IgD-negative memory B cell (primary cell): ENCODE measurements around the gene FXYD5. TPM values are rescaled to one million over a fixed set of nuclear protein-coding genes. Genes with fewer than 3 reads are reported as not detected.

Experiments
- H3K27ac Mint-ChIP-seq, 3 donors: one replicate each; pipeline ENCODE4 v1.8.0; 2020 to 2022; ENCODE audit warnings: mild to moderate bottlenecking in 3 of 3, mixed read lengths in 3 of 3, moderate library complexity in 1 of 3
- H3K27me3 Mint-ChIP-seq: one replicate; pipeline ENCODE4 v1.8.0; 2021; ENCODE audit warnings: mixed read lengths
- H3K36me3 Mint-ChIP-seq: one replicate; pipeline ENCODE4 v1.8.0; 2020; ENCODE audit warnings: mild to moderate bottlenecking, mixed read lengths
- H3K4me1 Mint-ChIP-seq, 3 donors: one replicate each; pipeline ENCODE4 v1.8.0; 2020 to 2022; ENCODE audit warnings: mixed read lengths in 3 of 3, mild to moderate bottlenecking in 1 of 3
- H3K4me3 Mint-ChIP-seq, 4 donors: one replicate each; pipeline ENCODE4 v1.8.0; 2020 to 2022; ENCODE audit warnings: mild to moderate bottlenecking in 4 of 4, mixed read lengths in 4 of 4, moderate library complexity in 3 of 4
- H3K9me3 Mint-ChIP-seq, 3 donors: one replicate each; pipeline ENCODE4 v1.8.0; 2020 to 2021; ENCODE audit warnings: mixed read lengths in 3 of 3, mild to moderate bottlenecking in 1 of 3
- polyA plus RNA-seq: library from polyadenylated mRNA; unstranded; fragments of 300-500 nt; fragmentation: Illumina TruSeq; gene quantifications from one replicate; pipeline ENCODE4 v1.2.3, GENCODE V29; 2021

FXYD5 gene
- polyA plus RNA-seq, 1 donor from 2014 or later, result 417 TPM

DNA sequence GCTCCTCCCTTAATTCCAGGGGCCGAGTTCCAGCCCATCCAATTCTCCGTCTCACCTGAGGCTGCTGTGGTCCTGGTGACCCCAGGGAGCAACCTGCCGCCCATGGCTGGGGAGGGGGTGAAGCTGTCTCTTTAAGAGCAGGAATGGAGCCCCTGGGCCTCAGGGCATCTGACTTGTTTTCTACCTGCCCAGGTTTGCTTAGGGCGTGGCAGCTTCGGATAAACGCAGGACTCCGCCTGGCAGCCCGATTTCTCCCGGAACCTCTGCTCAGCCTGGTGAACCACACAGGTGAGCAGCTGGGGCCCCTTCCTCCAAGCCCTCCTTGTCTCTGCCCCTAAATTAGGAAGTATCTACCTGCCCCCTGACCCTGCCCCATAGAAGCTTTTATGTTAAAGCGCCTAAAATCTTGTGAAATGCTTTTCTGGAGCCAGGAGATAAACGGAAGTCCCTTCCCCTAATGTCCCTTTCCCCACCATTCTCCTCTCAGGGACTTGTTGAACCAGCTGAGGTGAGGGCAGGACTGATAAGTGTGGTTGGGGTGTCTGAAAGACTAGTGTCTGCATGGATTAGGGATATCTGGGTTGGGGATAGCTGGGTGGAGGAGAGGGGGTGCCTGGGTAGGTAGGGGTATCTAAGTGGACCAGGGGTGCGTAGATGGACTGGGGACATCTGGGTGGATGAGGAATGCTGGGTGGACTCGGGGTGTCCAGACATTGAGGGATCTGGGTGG, 38.3 kb upstream of the FXYD5 start:
- Mint-ChIP-seq H3K27ac (no peak overlapping the region), H3K9me3 (no peaks in the 10 kb centered on the region), H3K4me3 (no peak overlapping the region), H3K27me3 (peaks cover 8% of the 10 kb centered on the region), H3K36me3 (no peaks in the 10 kb centered on the region), H3K4me1 (peaks cover 0 to 6% (median 3%) of the 10 kb centered on the region in 3 donors)

DNA sequence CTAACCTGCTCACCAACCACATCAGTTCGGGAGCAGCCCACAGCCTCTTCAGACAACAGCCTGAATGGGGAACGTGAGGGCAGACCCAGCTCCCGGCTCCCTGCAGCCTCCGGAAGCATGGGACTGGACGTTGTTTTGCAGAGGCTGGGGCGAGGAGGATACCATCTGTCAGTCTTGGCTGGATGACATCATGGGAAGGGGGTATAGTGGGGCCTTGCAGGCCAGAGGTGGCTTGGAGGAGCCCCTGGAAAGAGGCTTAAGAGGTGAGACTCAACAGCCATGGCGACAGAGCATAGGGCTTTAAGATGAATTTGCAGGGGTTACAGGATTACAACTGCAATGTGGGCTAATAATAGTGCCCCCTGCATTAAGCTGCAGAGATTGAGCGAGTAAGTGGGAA, 37.4 kb upstream of the FXYD5 start:
- peaks cover 8% of the 10 kb centered on the region for H3K27me3 Mint-ChIP-seq
- H3K36me3 Mint-ChIP-seq, result no peaks in the 10 kb centered on the region
- H3K9me3 Mint-ChIP-seq, result no peaks in the 10 kb centered on the region
- H3K4me3 Mint-ChIP-seq, result no peak overlapping the region
- no peak overlapping the region for H3K27ac Mint-ChIP-seq
- peaks cover 0 to 6% (median 3%) of the 10 kb centered on the region in 3 donors for H3K4me1 Mint-ChIP-seq

DNA sequence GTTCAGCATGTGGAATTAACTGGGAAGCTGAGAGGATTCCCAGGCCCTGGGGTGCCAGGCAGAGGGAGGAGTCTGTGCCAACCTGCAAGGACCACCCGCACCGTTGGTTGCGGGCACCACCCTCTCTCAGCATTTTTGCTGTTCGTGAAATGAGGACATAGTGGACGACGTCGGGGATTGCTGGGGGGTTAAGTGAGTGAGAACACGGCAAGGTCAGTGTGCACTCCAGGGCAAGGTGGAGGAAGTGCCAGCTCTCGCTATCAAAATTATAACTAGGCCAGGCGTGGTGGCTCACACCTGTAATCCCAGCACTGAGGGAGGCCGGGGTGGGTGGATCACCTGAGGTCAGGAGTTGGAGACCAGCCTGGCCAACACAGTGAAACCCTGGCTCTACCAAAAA, 36.7 kb upstream of the FXYD5 start:
- H3K27me3 Mint-ChIP-seq, result peaks cover 8% of the 10 kb centered on the region
- no peaks in the 10 kb centered on the region for H3K36me3 Mint-ChIP-seq
- H3K27ac Mint-ChIP-seq, result no peak overlapping the region

DNA sequence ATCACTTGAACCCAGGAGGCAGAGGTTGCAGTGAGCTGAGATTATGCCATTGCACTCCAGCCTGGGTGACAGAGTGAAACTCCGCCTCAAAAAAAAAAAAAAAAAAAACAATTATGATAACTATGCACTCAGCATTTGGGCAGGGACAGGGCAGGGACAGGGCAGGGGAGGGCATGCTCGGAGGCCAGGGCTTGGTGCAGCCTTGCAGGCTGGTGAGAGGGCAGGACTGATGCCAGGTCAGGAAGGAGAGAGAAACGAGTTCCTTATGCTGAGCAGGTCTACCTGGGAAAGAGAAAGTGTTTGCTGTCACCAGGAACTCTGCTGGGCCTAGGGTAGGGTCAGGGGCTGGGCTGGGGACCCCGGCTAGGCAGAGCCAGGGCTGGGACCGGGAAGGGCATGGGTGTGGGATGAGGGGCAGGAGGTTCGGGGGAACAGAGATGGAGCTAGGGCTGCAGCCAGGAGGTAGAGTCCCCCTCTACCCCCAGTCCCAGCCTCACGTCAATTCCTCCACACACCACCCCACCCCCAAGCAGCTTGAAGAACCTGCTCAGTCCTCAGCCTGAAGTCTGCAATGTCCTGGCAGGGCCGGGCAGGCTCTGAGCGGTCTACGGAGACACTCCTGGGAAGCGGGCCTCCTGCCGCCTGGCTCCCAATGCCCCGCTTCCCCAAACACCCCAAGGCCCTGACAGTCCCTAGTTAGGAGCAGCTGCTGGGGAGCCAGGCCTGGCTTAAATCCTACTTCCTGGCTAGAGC, 36.1 kb upstream of the FXYD5 start:
- H3K27ac Mint-ChIP-seq, result no peak overlapping the region
- H3K36me3 Mint-ChIP-seq, result no peaks in the 10 kb centered on the region
- H3K27me3 Mint-ChIP-seq, result peaks cover 5% of the 10 kb centered on the region
- no peaks in the 10 kb centered on the region for H3K9me3 Mint-ChIP-seq
- peaks cover 0 to 6% (median 3%) of the 10 kb centered on the region in 3 donors for H3K4me1 Mint-ChIP-seq
- no peak overlapping the region for H3K4me3 Mint-ChIP-seq

More for the DNA sequence above, 36.7 kb upstream of the FXYD5 start:
- no peak overlapping the region for H3K4me3 Mint-ChIP-seq
- H3K4me1 Mint-ChIP-seq, result peaks cover 0 to 6% (median 3%) of the 10 kb centered on the region in 3 donors
- no peaks in the 10 kb centered on the region for H3K9me3 Mint-ChIP-seq

DNA sequence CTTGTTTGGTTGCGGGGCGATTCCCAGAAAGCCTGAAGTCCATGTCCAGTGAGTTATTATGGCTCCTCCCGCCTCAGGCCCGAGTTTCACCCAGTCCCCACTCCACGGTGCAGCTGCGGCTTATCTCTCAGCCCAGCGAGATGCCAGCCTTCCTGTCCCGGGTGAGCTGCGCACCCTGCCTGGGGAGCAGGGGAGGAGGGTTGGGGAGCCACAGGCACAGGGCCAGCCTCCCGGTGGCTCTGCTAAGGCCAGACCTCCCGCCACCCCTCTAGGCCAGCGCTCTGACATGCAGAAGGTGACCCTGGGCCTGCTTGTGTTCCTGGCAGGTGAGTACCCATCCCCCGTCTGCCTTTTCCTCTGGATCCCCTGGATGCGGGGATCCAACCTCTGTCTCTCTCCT, 35.4 kb upstream of the FXYD5 start:
- H3K36me3 Mint-ChIP-seq, result no peaks in the 10 kb centered on the region
- peaks cover 4% of the 10 kb centered on the region for H3K27me3 Mint-ChIP-seq

DNA sequence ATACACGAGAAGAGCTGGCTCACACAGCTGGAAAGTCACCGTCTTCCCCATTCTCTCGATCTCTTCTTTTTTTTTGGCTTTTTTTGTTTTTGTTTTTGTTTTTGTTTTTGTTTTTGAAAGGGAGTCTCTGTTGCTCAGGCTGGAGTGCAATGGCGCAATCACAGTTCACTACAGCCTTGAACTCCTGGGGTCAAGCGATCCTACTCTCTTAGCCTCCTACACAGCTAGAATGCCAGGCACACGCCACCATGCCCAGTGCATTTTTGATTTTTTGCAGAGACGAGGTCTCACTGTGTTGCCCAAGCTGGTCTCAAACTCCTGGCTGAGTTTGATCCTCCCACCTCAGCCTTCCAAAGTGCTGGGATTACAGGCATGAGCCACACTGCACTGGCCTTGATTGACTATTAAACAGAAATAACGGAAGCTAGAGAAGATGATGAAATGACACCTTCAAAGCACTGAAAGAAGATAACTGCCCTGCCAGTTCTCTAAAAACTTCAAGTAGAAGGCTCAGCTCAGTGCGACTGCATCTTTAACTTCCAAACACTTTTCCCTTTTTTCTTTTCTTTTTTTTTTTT, 34.9 kb upstream of the FXYD5 start:
- Mint-ChIP-seq H3K27me3 (peaks cover under 1% of the 10 kb centered on the region), H3K4me1 (peaks cover 9 to 10% (median 9%) of the 10 kb centered on the region in 3 donors), H3K9me3 (no peaks in the 10 kb centered on the region), H3K36me3 (no peaks in the 10 kb centered on the region), H3K27ac (no peak overlapping the region), H3K4me3 (no peak overlapping the region)

More for the DNA sequence above, 35.4 kb upstream of the FXYD5 start:
- Mint-ChIP-seq H3K9me3 (no peaks in the 10 kb centered on the region), H3K4me1 (peaks cover 3 to 8% (median 7%) of the 10 kb centered on the region in 3 donors), H3K27ac (no peak overlapping the region), H3K4me3 (no peak overlapping the region)

DNA sequence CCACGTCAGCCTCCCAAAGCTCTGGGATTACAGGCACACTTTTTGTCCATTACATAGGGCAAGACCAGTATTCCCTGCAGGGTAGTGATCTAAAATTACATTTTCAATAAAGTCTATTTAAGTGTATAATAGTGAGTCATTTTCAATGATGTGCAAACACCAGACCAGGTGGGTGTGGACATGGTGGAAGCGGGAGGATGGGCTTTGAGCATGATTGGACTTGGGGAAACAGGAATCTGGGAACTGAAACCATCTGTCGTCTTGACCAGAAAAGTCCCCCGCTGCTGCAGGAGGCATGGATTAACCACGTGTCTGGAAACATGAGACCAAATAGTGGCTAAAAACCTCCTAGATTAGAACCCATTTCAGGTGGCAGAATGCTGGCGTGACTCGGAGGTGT, 34.0 kb upstream of the FXYD5 start:
- Mint-ChIP-seq H3K4me3 (no peak overlapping the region), H3K9me3 (no peaks in the 10 kb centered on the region), H3K27ac (no peak overlapping the region), H3K27me3 (no peaks in the 10 kb centered on the region), H3K36me3 (no peaks in the 10 kb centered on the region), H3K4me1 (peaks cover 9 to 13% (median 9%) of the 10 kb centered on the region in 3 donors)

DNA sequence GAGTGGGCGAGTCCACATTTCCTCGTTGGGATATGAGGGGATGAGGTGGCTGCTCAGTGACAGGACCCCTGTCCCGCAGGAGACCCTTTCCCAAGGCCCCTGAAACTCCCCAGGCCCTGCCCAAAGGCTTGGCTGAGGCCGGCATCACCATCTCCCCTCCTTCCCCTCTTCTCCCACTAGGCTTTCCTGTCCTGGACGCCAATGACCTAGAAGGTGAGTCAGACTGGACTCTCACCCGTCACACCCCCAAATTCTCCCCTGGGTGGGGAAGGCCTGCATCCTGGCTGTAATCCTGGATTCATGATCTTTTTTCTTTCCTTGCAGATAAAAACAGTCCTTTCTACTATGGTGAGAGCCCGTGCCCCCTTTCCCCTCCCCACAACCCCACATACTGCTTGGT, 33.6 kb upstream of the FXYD5 start:
- Mint-ChIP-seq H3K4me3 (no peak overlapping the region), H3K27ac (no peak overlapping the region), H3K9me3 (no peaks in the 10 kb centered on the region), H3K36me3 (no peaks in the 10 kb centered on the region), H3K27me3 (no peaks in the 10 kb centered on the region), H3K4me1 (peaks cover 9 to 13% (median 9%) of the 10 kb centered on the region in 3 donors)

DNA sequence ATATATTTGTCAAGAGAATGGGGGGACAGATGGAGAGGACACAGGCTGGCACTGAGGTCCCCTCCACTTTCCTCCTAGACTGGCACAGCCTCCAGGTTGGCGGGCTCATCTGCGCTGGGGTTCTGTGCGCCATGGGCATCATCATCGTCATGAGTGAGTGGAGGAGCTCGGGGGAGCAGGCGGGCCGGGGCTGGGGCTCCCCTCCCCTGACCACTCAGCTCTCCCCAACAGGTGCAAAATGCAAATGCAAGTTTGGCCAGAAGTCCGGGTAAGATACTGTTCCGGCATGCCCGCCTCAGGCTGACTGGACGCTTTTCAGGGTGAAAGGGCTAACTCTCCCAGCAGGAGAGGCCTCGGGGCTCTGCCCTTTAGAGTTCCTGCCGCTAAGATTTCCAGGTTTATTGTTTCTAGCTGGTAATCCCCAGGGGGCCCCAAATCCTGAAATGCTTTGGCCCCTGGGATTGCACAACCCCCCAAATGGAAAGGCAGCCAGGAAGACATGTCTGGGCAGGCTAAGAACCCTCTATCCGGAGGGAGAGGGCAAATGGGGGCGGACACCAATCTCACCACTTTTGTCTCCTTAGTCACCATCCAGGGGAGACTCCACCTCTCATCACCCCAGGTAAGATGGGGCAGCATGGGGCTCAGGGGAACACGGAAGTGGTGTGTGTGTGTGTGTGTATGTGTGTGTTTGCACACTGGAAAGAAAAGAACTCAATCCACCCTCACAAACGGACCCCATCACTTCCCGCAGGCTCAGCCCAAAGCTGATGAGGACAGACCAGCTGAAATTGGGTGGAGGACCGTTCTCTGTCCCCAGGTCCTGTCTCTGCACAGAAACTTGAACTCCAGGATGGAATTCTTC, 31.6 kb upstream of the FXYD5 start:
- Mint-ChIP-seq H3K27ac (no peak overlapping the region), H3K9me3 (no peaks in the 10 kb centered on the region), H3K36me3 (no peaks in the 10 kb centered on the region), H3K27me3 (no peaks in the 10 kb centered on the region), H3K4me1 (peaks cover 9 to 13% (median 9%) of the 10 kb centered on the region in 3 donors), H3K4me3 (no peak overlapping the region)

DNA sequence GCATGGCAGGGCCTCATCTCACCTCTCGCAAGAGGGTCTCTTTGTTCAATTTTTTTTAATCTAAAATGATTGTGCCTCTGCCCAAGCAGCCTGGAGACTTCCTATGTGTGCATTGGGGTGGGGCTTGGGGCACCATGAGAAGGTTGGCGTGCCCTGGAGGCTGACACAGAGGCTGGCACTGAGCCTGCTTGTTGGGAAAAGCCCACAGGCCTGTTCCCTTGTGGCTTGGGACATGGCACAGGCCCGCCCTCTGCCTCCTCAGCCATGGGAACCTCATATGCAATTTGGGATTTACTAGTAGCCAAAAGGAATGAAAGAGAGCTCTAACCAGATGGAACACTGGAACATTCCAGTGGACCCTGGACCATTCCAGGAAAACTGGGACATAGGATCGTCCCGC, 31.0 kb upstream of the FXYD5 start:
- no peaks in the 10 kb centered on the region for H3K27me3 Mint-ChIP-seq
- H3K27ac Mint-ChIP-seq, result peak overlapping the region in 1 of 3 donors; percentile 57
- no peaks in the 10 kb centered on the region for H3K9me3 Mint-ChIP-seq
- H3K4me3 Mint-ChIP-seq, result peak overlapping the region; percentile 70 to 94 (median 90)
- H3K4me1 Mint-ChIP-seq, result peaks cover 9 to 13% (median 9%) of the 10 kb centered on the region in 3 donors
- no peaks in the 10 kb centered on the region for H3K36me3 Mint-ChIP-seq

DNA sequence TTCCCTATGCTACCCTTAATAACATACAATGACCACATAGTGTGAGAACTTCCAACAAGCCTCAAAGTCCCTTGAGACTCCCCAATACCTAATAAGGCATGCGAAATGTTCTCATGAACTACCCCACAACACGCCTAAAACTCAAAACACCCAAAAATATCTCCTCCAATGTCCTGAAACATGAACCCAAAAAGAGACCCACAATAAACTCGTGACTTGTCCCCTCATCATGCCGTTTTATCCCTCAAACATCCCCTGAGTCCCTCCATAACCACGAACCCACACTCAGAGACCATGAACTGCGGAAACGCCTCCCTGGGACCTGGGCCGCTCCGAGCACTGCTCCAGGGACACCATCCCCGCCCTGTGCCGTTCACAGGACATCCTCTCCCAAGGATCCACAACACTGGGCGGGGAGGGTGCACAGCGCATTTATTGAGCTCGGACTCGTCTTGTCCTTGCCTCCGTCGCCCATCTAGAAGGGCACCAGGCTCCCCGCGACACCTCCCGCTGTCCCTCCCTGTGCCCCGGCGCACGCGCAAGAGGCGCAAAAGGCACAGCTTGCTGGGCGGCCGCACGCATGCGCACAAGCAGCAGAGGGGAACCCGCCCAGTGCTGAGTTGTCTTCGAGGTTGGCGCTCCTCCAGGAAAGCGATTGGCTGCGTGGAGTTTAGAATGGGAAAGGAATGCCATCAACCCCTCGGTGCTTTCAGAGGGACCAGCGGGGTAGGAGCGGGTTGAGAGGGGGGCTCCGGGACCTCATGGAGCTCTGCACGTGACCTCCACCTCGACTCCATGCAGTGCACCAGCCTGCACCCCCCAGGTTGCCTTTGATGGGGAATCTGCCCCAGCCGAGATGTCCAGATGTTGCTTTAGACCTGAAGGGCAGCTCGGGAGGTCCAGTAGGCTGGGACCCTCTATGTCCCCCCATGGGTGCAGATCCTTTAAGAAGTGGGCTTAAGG, 30.2 kb upstream of the FXYD5 start:
- Mint-ChIP-seq H3K36me3 (no peaks in the 10 kb centered on the region), H3K27me3 (no peaks in the 10 kb centered on the region), H3K4me1 (peaks cover 9 to 13% (median 11%) of the 10 kb centered on the region in 3 donors), H3K9me3 (no peaks in the 10 kb centered on the region), H3K27ac (peak overlapping the region; percentile 34 to 91 (median 57)), H3K4me3 (peak overlapping the region; percentile 70 to 94 (median 90))

DNA sequence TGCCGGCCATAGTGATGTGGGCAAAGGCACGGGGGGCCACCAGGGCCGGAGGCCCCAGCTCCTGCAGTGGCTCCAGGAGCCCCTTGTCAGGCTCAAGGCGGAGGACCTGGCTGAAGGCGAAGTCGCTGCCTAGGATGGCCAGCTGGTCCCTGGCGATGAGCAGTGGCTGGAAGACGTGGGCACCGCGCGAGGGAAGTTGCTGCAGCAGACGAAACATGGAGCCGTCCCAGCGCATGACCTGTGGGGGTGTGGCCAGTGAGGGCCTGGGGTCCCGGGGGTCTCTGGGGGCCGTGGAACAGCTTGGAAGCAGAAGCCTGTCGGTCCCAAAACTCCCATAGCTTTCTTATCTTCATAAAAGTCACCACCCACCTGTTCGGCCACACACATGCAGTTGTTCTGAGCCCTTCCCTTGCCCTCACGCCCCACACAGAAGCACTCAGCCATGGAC, 29.2 kb upstream of the FXYD5 start:
- Mint-ChIP-seq H3K27me3 (no peaks in the 10 kb centered on the region), H3K27ac (peak overlapping the region in 1 of 3 donors; percentile 57), H3K4me1 (peaks cover 9 to 13% (median 11%) of the 10 kb centered on the region in 3 donors), H3K9me3 (no peaks in the 10 kb centered on the region), H3K4me3 (no peak overlapping the region), H3K36me3 (no peaks in the 10 kb centered on the region)

DNA sequence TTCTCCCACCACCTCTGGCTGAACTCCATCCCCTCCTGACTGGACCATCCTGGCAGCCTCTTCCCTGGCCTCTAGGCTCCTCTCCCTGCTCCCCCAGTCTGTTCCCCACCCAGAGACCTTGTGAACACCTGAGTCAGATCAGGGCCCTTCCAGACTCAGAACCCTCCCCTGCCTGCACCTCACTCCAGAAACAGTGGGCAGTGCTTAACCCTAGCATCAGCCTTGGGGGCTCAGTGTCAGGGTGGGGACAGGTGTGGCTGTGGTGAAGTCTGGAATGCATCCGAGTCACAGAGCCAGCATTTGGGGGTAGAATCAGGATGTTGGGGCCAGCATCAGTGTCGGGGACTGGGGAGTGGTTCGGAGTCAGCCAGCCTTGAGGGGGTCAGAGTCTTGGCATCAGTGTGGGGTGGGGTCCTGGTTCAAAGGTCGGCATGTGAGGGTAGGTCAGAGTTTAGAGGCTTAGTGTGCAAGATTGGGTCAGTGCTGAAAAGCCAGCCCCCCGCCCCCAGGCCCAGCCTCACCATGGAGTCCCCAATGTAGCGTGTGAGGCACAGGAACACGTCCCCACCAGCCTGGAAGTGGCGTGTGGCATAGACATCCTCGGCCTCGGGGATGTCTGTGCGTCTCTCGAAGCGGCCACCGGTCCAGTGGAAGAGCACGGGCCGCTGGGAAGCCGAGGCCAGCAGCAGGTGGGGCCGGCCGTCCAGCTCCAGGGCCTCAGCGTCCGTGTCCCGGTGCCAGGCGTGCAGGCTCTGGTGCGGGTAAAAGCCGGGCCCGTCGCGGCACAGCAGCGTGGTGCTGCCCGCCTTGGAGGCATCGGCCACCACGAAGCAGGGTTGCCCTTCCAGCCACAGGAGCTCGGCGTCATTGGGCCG, 28.5 kb upstream of the FXYD5 start:
- Mint-ChIP-seq H3K9me3 (no peaks in the 10 kb centered on the region), H3K4me1 (peaks cover 9 to 13% (median 9%) of the 10 kb centered on the region in 3 donors), H3K4me3 (peak overlapping the region in 1 of 4 donors; percentile 18), H3K27me3 (no peaks in the 10 kb centered on the region), H3K27ac (peak overlapping the region in 1 of 3 donors; percentile 57), H3K36me3 (no peaks in the 10 kb centered on the region)
